Ovary (tissue), 9 donors: ENCODE results near the gene CST6. TPM values are rescaled to one million over a fixed set of nuclear protein-coding genes. Genes with fewer than 3 reads are reported as not detected.

Source experiments
- DNase-seq, 5 donors: peaks; one replicate each; pipeline ENCODE4 v3.0.0-alpha.2; 2019 to 2020
- H3K27ac ChIP-seq, 2 donors: fragments of 200-600 bp; one replicate each; pipeline versions ENCODE4 v1.5.1 to v1.8.0; 2019 to 2022
- H3K27me3 ChIP-seq: fragments of 200-600 bp; one replicate; pipeline ENCODE4 v1.8.0; 2022
- H3K36me3 ChIP-seq: fragments of 200-600 bp; sonication (generic); one replicate; pipeline ENCODE4 v1.5.1; 2019
- H3K4me1 ChIP-seq: one replicate; pipeline ENCODE4 v1.8.1; 2013; ENCODE audit warnings: mild to moderate bottlenecking, moderate library complexity; ENCODE audit not compliant: insufficient read depth
- H3K4me3 ChIP-seq: fragments of 200-600 bp; sonication (generic); one replicate; pipeline ENCODE4 v1.5.1; 2017
- H3K9me3 ChIP-seq, 2 donors: fragments of 200-600 bp in 1 of 2; sonication (generic) in 1 of 2; one replicate each; pipeline versions ENCODE4 v1.5.1 to v1.8.1; 2013 to 2019; ENCODE audit warnings: mild to moderate bottlenecking in 1 of 2, moderate library complexity in 1 of 2
- EP300 ChIP-seq: sonication (generic); formaldehyde crosslinking; IDR thresholded peaks from one replicate; pipeline ENCODE4 v1.6.1; 2017; ENCODE audit warnings: antibody characterized with exemption
- POLR2A ChIP-seq: fragments of 450-650 bp; IDR thresholded peaks from one replicate; pipeline ENCODE4 v1.6.1; 2017; ENCODE audit warnings: antibody characterized with exemption, mild to moderate bottlenecking, moderate library complexity
- WGBS, 3 donors: extraction: QIAGEN DNeasy Blood & Tissue Kit in 1 of 3; methylation state at CpG; one replicate each; pipeline versions ENCODE4 v1.1.5 to v1.1.7; 2013 to 2017; 5-methylcytosine and 5-hydroxymethylcytosine counted together
- intact Hi-C, 4 donors: fragments of 100-400 bp; cut with DNase I; formaldehyde crosslinking; loops; one replicate each; pipeline versions ENCODE4 v1.11.0 to v1.15.1; 2022 to 2023
- polyA plus RNA-seq, 2 donors: library from polyadenylated mRNA; stranded (reverse); fragments of 200-250 nt in 1 of 2; fragments of 350-450 nt in 1 of 2; fragmentation: Illumina TruSeq in 1 of 2; extraction: RNeasy Lipid Tissue Mini Kit (QIAGEN cat#74804) in 1 of 2; gene quantifications; one replicate each; pipeline ENCODE4 v1.2.3, GENCODE V29; 2013 to 2014
- total RNA-seq, 7 donors: library from RNA; depleted of rRNA in 2 of 7; stranded (reverse); fragments of >200 nt in 2 of 7; fragmentation: NEBNext Ultra II Directional in 3 of 7; extraction: Animal tissue kit (Norgen Biotek cat#: 25700) in 3 of 7; gene quantifications; one replicate each; pipeline versions ENCODE4 v1.1.0 to v1.2.4, GENCODE V29; 2016 to 2023
- TF ChIP-seq, protein P1 (sequence below), 3 donors: fragments of 450-650 bp in 2 of 3; fragments of 200-600 bp in 1 of 3; IDR thresholded peaks; one replicate each; pipeline versions ENCODE4 v1.5.1 to v1.8.0; 2016 to 2022; ENCODE audit warnings: antibody characterized with exemption in 3 of 3, mild to moderate bottlenecking in 1 of 3
- donor health status: DM: no; HTN: no; CAD: no; lungs with moderate emphysema.
- donor health status: DM: no; HTN: no; CAD: no.
- donor health status: Bipolar disorder and iron deficiency.
- donor health status: DM: yes; HTN: yes; CAD: no.
- donor health status: DM: no; HTN: no; CAD: no.
- donor health status: DM: yes; HTN: yes; CAD: no.

CST6 gene
- total and polyA plus RNA-seq, 9 donors: 0.30 to 25.4 (median 0.66) TPM; not detected in 3

GRCh38 chr11:65976216-65977176 lies 35.3 kb upstream of the CST6 start:
- Histone ChIP-seq H3K4me3 (no peak overlapping the region), H3K4me1 (no peaks in the 10 kb centered on the region), H3K9me3 (no peaks in the 10 kb centered on the region), H3K27ac (no peak overlapping the region), H3K27me3 (no peaks in the 10 kb centered on the region), H3K36me3 (no peaks in the 10 kb centered on the region)
- TF ChIP-seq, protein P1, sequence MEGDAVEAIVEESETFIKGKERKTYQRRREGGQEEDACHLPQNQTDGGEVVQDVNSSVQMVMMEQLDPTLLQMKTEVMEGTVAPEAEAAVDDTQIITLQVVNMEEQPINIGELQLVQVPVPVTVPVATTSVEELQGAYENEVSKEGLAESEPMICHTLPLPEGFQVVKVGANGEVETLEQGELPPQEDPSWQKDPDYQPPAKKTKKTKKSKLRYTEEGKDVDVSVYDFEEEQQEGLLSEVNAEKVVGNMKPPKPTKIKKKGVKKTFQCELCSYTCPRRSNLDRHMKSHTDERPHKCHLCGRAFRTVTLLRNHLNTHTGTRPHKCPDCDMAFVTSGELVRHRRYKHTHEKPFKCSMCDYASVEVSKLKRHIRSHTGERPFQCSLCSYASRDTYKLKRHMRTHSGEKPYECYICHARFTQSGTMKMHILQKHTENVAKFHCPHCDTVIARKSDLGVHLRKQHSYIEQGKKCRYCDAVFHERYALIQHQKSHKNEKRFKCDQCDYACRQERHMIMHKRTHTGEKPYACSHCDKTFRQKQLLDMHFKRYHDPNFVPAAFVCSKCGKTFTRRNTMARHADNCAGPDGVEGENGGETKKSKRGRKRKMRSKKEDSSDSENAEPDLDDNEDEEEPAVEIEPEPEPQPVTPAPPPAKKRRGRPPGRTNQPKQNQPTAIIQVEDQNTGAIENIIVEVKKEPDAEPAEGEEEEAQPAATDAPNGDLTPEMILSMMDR (IDR thresholded peaks at IDR 0.05): no peak
- TF ChIP-seq EP300: no peak
- WGBS, 3 donors: 78 to 81% (median 78%) methylated on average over 43 of the region's 43 CpGs
- DNase-seq: peak in 1 of 5 donors; percentile 24
- intact Hi-C loops: no loop called here

- TF ChIP-seq EP300 (no peak), POLR2A (no peak)
- TF ChIP-seq, protein P1 (IDR thresholded peaks at IDR 0.05): no peak
- Histone ChIP-seq H3K27me3 (no peaks in the 10 kb centered on the region), H3K4me3 (no peak overlapping the region), H3K9me3 (no peaks in the 10 kb centered on the region), H3K4me1 (no peaks in the 10 kb centered on the region), H3K36me3 (no peaks in the 10 kb centered on the region), H3K27ac (no peak overlapping the region)
- intact Hi-C loops: no loop called here
- DNase-seq: no peak
- WGBS, 3 donors: 80 to 84% (median 81%) methylated on average over 28 to 29 of the region's 29 CpGs
These were observed 34.0 kb upstream of the CST6 start for GRCh38 chr11:65977621-65978390.

GRCh38 chr11:65978391-65979238 lies 33.2 kb upstream of the CST6 start:
- TF ChIP-seq POLR2A (no peak), EP300 (no peak)
- TF ChIP-seq, protein P1 (IDR thresholded peaks at IDR 0.05): no peak
- no peak for DNase-seq
- H3K27me3 ChIP-seq: no peaks in the 10 kb centered on the region
- intact Hi-C loops: no loop called here
- H3K36me3 ChIP-seq: no peaks in the 10 kb centered on the region
- no peak overlapping the region for H3K27ac ChIP-seq
- H3K4me1 ChIP-seq: no peaks in the 10 kb centered on the region
- 85 to 90% (median 86%) methylated on average over 34 of the region's 34 CpGs for WGBS, 3 donors
- H3K9me3 ChIP-seq: no peaks in the 10 kb centered on the region
- no peak overlapping the region for H3K4me3 ChIP-seq

- H3K27ac ChIP-seq: no peak overlapping the region
- no peak for DNase-seq
- no peaks in the 10 kb centered on the region for H3K36me3 ChIP-seq
- H3K27me3 ChIP-seq: no peaks in the 10 kb centered on the region
- TF ChIP-seq POLR2A (no peak), EP300 (no peak)
- TF ChIP-seq, protein P1 (IDR thresholded peaks at IDR 0.05): no peak
- intact Hi-C loops: no loop called here
- WGBS, 3 donors: 77 to 85% (median 80%) methylated on average over 10 of the region's 10 CpGs
- H3K4me1 ChIP-seq: no peaks in the 10 kb centered on the region
- no peak overlapping the region for H3K4me3 ChIP-seq
- no peaks in the 10 kb centered on the region for H3K9me3 ChIP-seq
These were observed 32.5 kb upstream of the CST6 start for GRCh38 chr11:65979261-65979759.
